Loucy (cell line): ENCODE results near the gene ARID1B.

Source experiments
- H2AFZ ChIP-seq: fragments of 200-600 bp; sonication (generic); 2 replicates; pipeline ENCODE4 v1.6.0; 2016; ENCODE audit warnings: antibody characterized with exemption, mild to moderate bottlenecking, low read length, moderate library complexity
- H3F3A ChIP-seq: fragments of 200-600 bp; 2 replicates; pipeline ENCODE4 v1.6.0; 2016; ENCODE audit warnings: antibody characterized with exemption, low read depth, mild to moderate bottlenecking
- H3K27me3 ChIP-seq: fragments of 200-600 bp; sonication (generic); 2 replicates; pipeline ENCODE4 v1.6.1; 2014; ENCODE audit warnings: low read length, mild to moderate bottlenecking; ENCODE audit not compliant: insufficient read depth, poor library complexity, severe bottlenecking
- H3K36me3 ChIP-seq: fragments of 200-600 bp; sonication (generic); 2 replicates; pipeline ENCODE4 v1.6.1; 2016; ENCODE audit warnings: low read length; ENCODE audit not compliant: insufficient read depth
- H3K4me1 ChIP-seq: fragments of 200-600 bp; sonication (generic); 2 replicates; pipeline ENCODE4 v1.5.1; 2014; ENCODE audit warnings: low read length, mild to moderate bottlenecking; ENCODE audit not compliant: insufficient read depth, poor library complexity, severe bottlenecking
- H3K4me2 ChIP-seq: fragments of 200-600 bp; sonication (generic); 2 replicates; pipeline ENCODE4 v1.6.0; 2014; ENCODE audit warnings: antibody characterized with exemption, low read length, low read depth, mild to moderate bottlenecking; ENCODE audit not compliant: poor library complexity, severe bottlenecking
- H3K4me3 ChIP-seq: fragments of 200-600 bp; sonication (generic); 2 replicates; pipeline ENCODE4 v1.5.1; 2014; ENCODE audit warnings: low read length, mild to moderate bottlenecking, mixed read lengths; ENCODE audit not compliant: poor library complexity, severe bottlenecking
- H3K79me2 ChIP-seq: fragments of 200-600 bp; sonication (generic); 2 replicates; pipeline ENCODE4 v1.6.1; 2014; ENCODE audit warnings: low read length; ENCODE audit not compliant: insufficient read depth
- H3K9ac ChIP-seq: fragments of 200-600 bp; sonication (generic); 2 replicates; pipeline ENCODE4 v1.6.0; 2014; ENCODE audit warnings: mild to moderate bottlenecking, low read depth, low read length, moderate library complexity; ENCODE audit not compliant: poor library complexity, severe bottlenecking
- H3K9me2 ChIP-seq: fragments of 200-600 bp; sonication (generic); replicated peaks from 2 replicates; pipeline ENCODE4 v1.6.1; 2016; ENCODE audit warnings: low read depth, low read length, mixed read lengths
- H3K9me3 ChIP-seq: fragments of 200-600 bp; sonication (generic); 2 replicates; pipeline ENCODE4 v1.6.1; 2014; ENCODE audit warnings: mild to moderate bottlenecking, antibody characterized with exemption, low read length, low read depth; ENCODE audit not compliant: insufficient read depth
- H4K20me1 ChIP-seq: fragments of 200-600 bp; sonication (generic); 2 replicates; pipeline ENCODE4 v1.6.0; 2014; ENCODE audit warnings: antibody characterized with exemption, low read length, mild to moderate bottlenecking; ENCODE audit not compliant: insufficient read depth, poor library complexity, severe bottlenecking
- EZH2phosphoT487 ChIP-seq: fragments of 200-600 bp; IDR thresholded peaks from 2 replicates; pipeline ENCODE4 v1.6.1; 2018; ENCODE audit warnings: antibody characterized with exemption, mild to moderate bottlenecking, moderate library complexity, borderline replicate concordance
- TF ChIP-seq, protein P1 (sequence below): fragments of 200-600 bp; sonication (generic); conservative IDR thresholded peaks from 2 replicates; pipeline ENCODE4 v1.5.1; 2014; ENCODE audit warnings: mild to moderate bottlenecking, antibody characterized with exemption, low read length

The ARID1B gene

DNA sequence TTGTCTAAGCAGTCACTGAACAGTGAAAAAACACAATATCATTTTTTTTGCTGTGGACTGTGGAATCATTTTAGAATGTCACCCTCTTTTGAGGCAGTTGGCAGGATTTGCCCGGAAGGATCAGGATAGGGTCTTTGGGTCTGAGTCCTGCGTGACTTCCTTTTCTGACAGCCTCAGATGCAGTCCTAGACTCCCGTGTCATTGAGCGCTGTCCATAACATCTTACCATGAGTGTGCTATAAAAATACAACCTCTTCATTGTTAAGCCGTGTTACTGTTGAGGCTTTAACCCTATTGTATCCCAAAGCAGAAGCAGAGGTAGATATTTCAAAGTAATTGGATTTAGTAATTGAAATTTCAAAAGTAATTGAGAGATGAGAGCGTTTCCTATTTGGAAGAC lies 30.6 kb downstream of the ARID1B start:
- H3K79me2 ChIP-seq, result peaks cover 100% of the 10 kb centered on the region
- H3K4me3 ChIP-seq, result no peak overlapping the region
- H2AFZ ChIP-seq, result no peak overlapping the region
- peaks cover 9% of the 10 kb centered on the region; the same call in 1 of the 2 replicates for H3K36me3 ChIP-seq
- H3K27me3 ChIP-seq, result no peaks in the 10 kb centered on the region
- H3K4me2 ChIP-seq, result no peak overlapping the region
- no peaks in the 10 kb centered on the region for H3F3A ChIP-seq
- H3K9me2 ChIP-seq, result no peaks in the 10 kb centered on the region
- peaks cover 17% of the 10 kb centered on the region for H3K4me1 ChIP-seq
- H4K20me1 ChIP-seq, result peaks cover 96% of the 10 kb centered on the region
- no peak overlapping the region for H3K9ac ChIP-seq
- TF ChIP-seq, protein P1, sequence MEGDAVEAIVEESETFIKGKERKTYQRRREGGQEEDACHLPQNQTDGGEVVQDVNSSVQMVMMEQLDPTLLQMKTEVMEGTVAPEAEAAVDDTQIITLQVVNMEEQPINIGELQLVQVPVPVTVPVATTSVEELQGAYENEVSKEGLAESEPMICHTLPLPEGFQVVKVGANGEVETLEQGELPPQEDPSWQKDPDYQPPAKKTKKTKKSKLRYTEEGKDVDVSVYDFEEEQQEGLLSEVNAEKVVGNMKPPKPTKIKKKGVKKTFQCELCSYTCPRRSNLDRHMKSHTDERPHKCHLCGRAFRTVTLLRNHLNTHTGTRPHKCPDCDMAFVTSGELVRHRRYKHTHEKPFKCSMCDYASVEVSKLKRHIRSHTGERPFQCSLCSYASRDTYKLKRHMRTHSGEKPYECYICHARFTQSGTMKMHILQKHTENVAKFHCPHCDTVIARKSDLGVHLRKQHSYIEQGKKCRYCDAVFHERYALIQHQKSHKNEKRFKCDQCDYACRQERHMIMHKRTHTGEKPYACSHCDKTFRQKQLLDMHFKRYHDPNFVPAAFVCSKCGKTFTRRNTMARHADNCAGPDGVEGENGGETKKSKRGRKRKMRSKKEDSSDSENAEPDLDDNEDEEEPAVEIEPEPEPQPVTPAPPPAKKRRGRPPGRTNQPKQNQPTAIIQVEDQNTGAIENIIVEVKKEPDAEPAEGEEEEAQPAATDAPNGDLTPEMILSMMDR, result no peak
- TF ChIP-seq EZH2phosphoT487, result no peak
- no peaks in the 10 kb centered on the region for H3K9me3 ChIP-seq

GRCh38 chr6:156808287-156808686 lies 31.1 kb downstream of the ARID1B start:
- Histone ChIP-seq H2AFZ (no peak overlapping the region), H3F3A (no peaks in the 10 kb centered on the region), H4K20me1 (peaks cover 92% of the 10 kb centered on the region), H3K4me2 (no peak overlapping the region), H3K36me3 (peaks cover 9% of the 10 kb centered on the region; the same call in 1 of the 2 replicates), H3K9ac (no peak overlapping the region), H3K4me1 (peaks cover 17% of the 10 kb centered on the region), H3K9me2 (no peaks in the 10 kb centered on the region), H3K4me3 (no peak overlapping the region), H3K9me3 (no peaks in the 10 kb centered on the region), H3K27me3 (no peaks in the 10 kb centered on the region), H3K79me2 (peaks cover 98% of the 10 kb centered on the region)
- TF ChIP-seq, protein P1, result no peak
- TF ChIP-seq EZH2phosphoT487, result no peak

DNA sequence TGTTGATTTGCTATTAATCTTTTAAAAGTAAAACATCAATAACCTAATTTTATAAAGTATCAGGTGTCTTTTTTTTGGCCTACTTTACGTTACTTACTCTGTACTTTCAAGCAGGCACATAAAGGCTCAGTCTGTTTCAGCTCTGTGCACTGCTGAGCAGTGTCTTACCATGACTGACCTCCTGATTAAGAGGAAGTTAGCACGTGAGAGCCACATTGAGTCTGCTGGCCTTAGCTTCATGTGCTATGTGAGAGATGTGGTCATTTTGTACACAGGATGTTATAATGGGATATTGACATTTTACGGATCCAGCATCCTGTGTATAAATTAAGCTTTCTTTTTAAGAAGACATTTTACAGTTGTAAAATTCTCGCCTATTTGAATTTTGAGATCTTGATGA lies 31.9 kb downstream of the ARID1B start:
- Histone ChIP-seq H3K9me3 (no peaks in the 10 kb centered on the region), H3K9me2 (no peaks in the 10 kb centered on the region), H3K27me3 (no peaks in the 10 kb centered on the region), H3K36me3 (peaks cover 15% of the 10 kb centered on the region; the same call in 1 of the 2 replicates), H3K4me3 (no peak overlapping the region), H3K9ac (no peak overlapping the region), H4K20me1 (peaks cover 92% of the 10 kb centered on the region), H3K4me2 (peak overlapping the region; percentile 8), H3K4me1 (peaks cover 17% of the 10 kb centered on the region), H3F3A (no peaks in the 10 kb centered on the region), H2AFZ (no peak overlapping the region), H3K79me2 (peaks cover 98% of the 10 kb centered on the region)
- TF ChIP-seq, protein P1, result no peak
- TF ChIP-seq EZH2phosphoT487, result no peak
